ENCODE data around the gene C1D.

C1D gene

GRCh38 chr2:68057658-68058396 is 5.0 kb downstream of the C1D start:
- no peak for DNase-seq

- no peak for DNase-seq
These were observed 9.9 kb downstream of the C1D start for GRCh38 chr2:68052717-68053422.

- DNase-seq, result no peak
These were observed 12.5 kb downstream of the C1D start for GRCh38 chr2:68050353-68050752.

DNA sequence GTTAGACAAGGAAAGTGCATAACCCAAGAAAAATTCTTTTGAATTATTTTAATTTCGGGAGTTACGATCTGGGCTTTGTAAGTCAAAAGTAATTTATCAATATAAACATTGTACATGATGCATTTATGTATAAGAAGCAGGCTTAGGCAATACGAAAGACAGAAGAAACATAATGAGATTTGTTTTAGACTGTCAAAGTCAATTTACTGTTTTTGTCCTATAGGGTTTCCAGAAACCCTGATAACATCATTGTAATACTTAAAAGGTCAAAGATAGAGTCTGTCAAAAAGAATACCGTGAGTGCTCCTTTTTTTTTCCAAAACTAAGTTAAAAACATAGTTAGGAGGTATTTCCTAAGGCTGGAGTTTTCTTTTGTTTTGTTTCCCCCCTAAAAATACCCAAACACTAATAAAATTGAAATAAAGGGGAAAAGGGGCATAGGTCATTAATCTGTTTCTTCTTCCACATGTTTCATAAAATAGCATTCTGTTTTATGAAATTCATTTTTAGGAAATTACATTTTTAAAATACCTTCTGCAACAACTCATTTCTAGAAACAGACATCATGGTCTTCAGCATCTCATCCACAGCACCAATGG is 16.1 kb downstream of the C1D start:
- DNase-seq, result no peak

DNA sequence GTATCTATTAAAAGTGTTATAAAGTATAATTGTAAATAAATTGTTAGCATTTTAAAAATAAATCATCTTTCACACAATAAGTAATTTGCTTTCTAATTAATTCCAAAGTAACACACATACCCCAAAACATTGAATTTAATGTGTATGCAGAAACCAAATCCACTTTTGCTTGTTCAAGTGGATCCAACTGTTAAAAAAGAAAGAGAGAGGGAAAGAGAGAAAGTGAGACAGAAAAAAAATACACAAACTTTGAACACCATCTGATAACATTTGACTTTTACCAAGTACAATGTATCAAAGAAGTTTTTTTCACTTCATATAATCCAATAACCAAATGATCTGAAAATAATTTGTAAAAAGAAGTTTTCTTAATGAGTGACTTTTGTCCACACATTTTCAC is 16.6 kb downstream of the C1D start:
- no peak for DNase-seq

GRCh38 chr2:68045342-68045741 is 17.5 kb downstream of the C1D start:
- DNase-seq, result no peak

DNA sequence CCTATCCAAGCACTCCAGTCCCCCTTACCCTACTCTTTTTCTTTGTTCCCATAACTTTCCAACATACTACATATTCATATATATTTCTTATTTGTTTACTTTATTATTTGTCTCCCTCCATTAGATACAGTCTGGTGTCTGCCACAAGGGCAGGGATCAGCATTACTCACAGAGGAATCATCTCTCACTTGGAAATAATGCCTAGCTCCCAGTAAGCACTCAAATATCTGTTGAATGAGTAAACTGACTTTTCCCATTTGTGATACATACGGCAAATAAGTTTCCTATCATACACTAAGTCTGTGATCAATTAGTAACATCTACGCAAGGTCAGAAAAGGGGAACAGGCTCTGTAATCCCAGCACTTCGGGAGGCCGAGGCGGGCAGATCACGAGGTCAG is 18.7 kb downstream of the C1D start:
- no peak for DNase-seq

DNA sequence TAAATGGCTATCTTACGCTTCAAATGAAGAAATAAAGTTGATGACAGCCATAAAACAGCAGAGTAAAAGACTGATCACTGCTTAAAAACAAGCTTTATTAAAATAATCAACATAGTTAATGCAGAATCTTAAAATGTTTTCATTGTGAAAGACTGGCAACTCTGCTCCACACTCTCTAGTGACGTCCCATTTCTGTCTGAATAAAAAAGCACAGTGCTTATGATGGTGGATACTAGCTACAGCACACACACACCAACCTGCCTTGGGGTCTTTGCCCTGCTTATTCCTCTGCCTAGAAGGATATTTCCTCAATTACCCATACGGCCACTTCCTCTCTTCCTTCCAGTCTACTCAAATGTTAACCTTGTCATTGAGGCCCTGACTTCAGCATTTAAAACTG is 19.1 kb downstream of the C1D start:
- no peak for DNase-seq

DNA sequence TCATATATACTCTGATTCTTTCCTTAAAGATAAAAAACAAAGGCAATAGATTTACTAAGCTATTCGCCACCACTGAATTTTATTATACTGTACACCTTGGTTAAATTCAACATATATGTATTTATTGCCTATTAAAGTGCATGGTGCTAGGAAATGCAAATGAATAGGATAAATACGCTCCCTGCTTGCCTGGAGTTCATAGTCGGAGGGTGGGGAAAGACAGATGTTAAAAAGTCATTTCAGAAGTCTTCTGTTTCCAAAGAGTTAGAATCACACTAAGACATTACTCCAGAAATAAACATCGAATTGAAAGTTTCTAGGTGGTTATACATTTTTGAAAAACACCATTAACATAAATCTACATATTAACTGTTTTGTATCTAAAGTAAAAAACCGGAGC is 19.8 kb downstream of the C1D start:
- DNase-seq, result no peak

DNA sequence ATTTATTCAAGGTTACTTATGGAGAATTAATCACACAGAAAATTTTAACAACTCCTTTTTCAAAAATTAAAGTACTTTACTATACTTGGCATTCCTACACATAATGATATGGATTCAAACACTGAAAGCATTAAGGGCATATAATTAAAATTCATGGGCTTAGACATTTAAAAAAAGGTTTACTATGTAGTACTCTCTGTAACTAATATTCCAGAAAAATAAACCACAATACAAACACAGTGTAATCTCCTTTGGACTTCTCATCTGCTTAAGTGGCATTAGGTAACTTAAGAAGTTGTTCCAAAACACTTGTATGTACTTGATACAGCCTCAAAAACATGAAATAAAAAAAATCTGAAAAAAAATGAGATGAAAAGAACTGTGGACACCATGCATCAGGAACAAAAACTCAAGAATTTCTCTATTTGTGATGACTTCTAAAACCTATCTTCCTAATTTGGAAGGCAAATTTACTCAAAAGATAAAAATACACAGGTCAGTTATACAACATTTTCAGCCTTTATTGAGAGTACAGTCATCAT is 21.0 kb downstream of the C1D start:
- no peak for DNase-seq

DNA sequence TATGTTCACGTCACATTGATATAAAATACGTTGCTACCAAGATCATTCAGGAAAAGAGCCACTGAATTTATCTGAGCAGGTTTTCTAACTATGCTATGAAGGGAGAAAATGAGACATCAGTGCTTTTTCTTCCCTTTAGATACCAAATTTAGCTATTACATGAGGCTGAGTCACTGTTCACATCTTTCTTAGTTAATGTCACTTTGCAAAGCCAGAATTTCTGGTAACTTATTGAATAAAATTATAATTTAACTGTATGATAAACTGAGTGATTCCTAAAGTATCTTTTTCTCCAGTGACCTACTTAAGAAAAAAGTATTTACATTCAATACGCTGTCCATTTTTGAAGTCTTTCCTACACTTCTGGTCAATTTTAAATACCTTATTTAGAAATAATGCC is 22.7 kb downstream of the C1D start:
- no peak for DNase-seq

GRCh38 chr2:68039317-68039716 is 23.5 kb downstream of the C1D start:
- DNase-seq, result no peak

- DNase-seq, result no peak
These were observed 30.1 kb downstream of the C1D start for GRCh38 chr2:68032702-68033101.

GRCh38 chr2:68031542-68032160 is 31.2 kb downstream of the C1D start:
- DNase-seq, result peak; percentile 42

DNA sequence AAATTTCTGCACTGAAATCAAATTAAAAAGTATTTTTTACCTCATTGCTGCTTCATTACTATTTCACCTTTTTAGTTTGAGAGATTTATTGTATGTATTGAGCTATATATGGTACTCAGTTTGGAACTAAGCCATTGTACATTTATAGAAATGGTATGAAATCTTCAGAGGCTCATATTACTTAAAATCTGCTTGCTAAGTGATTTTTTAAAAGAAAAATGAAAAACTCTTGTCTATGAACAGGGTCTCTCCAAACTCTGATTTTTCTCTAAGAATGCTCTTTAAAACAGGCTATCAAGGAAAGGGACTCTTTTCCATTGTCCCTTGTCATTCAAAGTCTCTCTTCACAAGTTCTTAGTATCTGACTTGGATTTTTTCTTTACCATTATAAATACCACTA is 31.8 kb downstream of the C1D start:
- no peak for DNase-seq

- no peak for DNase-seq
These were observed 32.3 kb downstream of the C1D start for GRCh38 chr2:68030529-68030928.

GRCh38 chr2:68027959-68028358 is 34.8 kb downstream of the C1D start:
- no peak for DNase-seq

- DNase-seq, result no peak
These were observed 38.4 kb downstream of the C1D start for GRCh38 chr2:68024450-68024849.

- DNase-seq, result no peak
These were observed 38.9 kb downstream of the C1D start for GRCh38 chr2:68023904-68024303.

DNA sequence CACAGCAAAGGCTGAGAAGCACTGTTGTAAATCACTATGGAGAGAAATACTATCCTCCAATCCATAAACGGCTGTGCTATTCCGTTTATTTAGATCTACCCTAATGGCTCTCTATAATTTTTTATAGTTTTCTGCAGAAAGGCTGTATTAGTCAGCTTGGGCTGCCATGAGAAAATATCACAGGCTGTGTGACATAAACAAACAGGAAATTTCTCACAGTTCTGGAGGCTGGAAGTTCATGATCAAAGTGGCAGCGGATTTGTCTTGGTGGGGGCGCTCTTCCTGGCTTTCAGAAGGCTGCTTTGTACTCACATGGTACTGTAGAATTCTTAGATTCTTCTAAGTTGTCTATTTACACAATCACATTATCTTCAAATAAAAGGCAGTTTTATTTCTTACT is 44.1 kb downstream of the C1D start:
- no peak for DNase-seq

DNA sequence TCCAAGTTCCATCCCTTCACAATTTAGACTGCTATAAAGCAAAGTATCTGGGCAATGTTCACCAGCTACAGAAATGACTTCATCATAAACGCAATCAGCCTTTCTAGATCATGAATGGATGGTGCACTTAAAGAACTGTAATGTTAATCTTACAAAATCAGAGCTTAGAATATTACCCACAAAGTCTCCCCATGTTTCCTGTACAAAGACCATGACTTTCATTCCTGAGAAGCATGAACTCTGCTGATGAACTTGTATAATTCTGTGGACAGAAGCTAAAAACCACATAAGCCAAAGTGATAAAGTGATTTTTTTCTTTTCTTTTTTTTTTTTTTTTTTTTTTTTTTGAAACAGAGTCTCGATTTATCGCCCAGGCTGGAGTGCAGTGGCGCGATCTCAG is 53.3 kb downstream of the C1D start:
- no peak for DNase-seq

- DNase-seq, result no peak
These were observed 62.5 kb downstream of the C1D start for GRCh38 chr2:68000170-68000825.

- no peak for DNase-seq
These were observed 63.5 kb downstream of the C1D start for GRCh38 chr2:67999332-67999731.
